IPS-15b (cell line): ENCODE results near the gene LIMK2.
"Not testable (repeated sequence)": the region's sequence is repeated elsewhere in the genome, so short reads cannot be mapped to it uniquely, and the experiment has no call there.

Source experiments
- H3K27me3 ChIP-seq: one replicate; pipeline ENCODE4 v1.6.1; 2013; ENCODE audit warnings: low read length; ENCODE audit not compliant: control insufficient read depth, insufficient read depth
- H3K36me3 ChIP-seq: one replicate; pipeline ENCODE4 v1.6.1; 2013; ENCODE audit warnings: low read length; ENCODE audit not compliant: control insufficient read depth, insufficient read depth
- H3K4me1 ChIP-seq: one replicate; pipeline ENCODE4 v1.6.1; 2013; ENCODE audit warnings: mild to moderate bottlenecking, low read length; ENCODE audit not compliant: control insufficient read depth, insufficient read depth
- H3K4me3 ChIP-seq: one replicate; pipeline ENCODE4 v1.5.1; 2013; ENCODE audit warnings: low read depth, low read length
- H3K9ac ChIP-seq: one replicate; pipeline ENCODE4 v1.6.1; 2013; ENCODE audit warnings: low read depth, mild to moderate bottlenecking, low read length
- H3K9me3 ChIP-seq: one replicate; pipeline ENCODE4 v1.6.1; 2013; ENCODE audit warnings: mild to moderate bottlenecking, low read length; ENCODE audit not compliant: control insufficient read depth, insufficient read depth

The LIMK2 gene

DNA sequence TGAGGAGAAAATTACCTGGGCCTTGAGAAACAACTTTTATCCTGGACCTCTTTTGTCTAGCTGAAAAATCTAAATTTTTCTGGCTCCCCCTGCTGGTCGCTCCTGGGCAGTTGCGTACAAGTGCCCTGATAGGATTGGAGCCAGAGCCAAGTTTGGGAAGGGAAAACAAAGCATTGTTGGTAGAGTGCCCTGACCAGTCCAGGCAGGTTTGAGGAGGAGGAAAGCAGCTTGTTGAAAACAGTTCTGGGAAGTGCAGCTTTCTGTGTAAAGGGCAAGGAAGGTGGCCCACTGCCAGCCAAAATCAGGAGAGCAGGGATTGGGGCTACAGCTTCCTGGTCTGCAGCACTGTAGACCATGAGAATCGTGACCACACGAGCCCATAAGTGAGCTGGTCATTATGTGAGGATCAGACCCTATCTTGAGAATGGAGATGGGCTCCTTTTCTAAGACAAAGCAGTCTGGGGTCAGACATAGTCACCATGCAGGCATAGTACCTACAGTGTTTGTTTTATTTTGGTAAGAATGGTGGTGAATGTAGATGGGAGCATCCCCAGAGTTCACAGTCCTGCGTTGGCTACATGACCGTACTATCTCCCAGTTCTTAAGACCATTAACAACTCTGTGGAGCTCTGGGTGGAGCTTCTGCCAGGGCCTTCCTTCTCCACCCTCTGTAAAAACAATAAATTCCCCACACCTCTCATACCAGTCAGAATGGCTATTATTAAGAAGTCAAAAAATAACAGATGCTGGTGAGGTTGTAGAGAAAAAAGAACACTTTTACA is 101.5 kb downstream of the LIMK2 start:
- no peaks in the 10 kb centered on the region for H3K36me3 ChIP-seq
- H3K9ac ChIP-seq: peak overlapping the region; percentile 26
- H3K4me1 ChIP-seq: peaks cover 4% of the 10 kb centered on the region
- H3K27me3 ChIP-seq: no peaks in the 10 kb centered on the region
- no peak overlapping the region for H3K4me3 ChIP-seq
- H3K9me3 ChIP-seq: no peaks in the 10 kb centered on the region

GRCh38 chr22:31314220-31314619 is 102.1 kb downstream of the LIMK2 start:
- H3K9ac ChIP-seq, H3K4me1 ChIP-seq, H3K36me3 ChIP-seq, H3K4me3 ChIP-seq, H3K9me3 ChIP-seq, H3K27me3 ChIP-seq: not testable (repeated sequence)

DNA sequence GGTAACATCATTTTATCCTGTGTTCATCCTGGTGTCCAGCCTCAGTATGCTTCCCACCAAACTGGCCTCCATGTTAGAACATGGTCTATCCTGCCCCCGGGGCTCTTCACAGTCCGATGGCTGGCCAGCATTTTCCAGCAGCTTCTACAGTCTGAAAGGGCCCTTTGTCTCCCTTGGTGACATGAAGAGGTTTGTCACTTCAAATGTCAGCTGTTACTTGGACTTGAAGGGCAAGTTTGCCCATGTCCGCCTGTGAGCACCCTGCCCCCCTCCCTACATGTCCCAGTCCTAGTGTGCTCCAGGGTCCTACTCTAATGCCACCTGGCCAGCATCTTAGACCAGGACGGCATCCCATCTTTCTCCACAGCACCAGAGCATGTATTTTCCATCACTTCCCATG is 109.3 kb downstream of the LIMK2 start:
- no peak overlapping the region for H3K9ac ChIP-seq
- no peaks in the 10 kb centered on the region for H3K4me1 ChIP-seq
- H3K36me3 ChIP-seq: peaks cover 7% of the 10 kb centered on the region
- no peak overlapping the region for H3K4me3 ChIP-seq
- H3K27me3 ChIP-seq: no peaks in the 10 kb centered on the region
- no peaks in the 10 kb centered on the region for H3K9me3 ChIP-seq

DNA sequence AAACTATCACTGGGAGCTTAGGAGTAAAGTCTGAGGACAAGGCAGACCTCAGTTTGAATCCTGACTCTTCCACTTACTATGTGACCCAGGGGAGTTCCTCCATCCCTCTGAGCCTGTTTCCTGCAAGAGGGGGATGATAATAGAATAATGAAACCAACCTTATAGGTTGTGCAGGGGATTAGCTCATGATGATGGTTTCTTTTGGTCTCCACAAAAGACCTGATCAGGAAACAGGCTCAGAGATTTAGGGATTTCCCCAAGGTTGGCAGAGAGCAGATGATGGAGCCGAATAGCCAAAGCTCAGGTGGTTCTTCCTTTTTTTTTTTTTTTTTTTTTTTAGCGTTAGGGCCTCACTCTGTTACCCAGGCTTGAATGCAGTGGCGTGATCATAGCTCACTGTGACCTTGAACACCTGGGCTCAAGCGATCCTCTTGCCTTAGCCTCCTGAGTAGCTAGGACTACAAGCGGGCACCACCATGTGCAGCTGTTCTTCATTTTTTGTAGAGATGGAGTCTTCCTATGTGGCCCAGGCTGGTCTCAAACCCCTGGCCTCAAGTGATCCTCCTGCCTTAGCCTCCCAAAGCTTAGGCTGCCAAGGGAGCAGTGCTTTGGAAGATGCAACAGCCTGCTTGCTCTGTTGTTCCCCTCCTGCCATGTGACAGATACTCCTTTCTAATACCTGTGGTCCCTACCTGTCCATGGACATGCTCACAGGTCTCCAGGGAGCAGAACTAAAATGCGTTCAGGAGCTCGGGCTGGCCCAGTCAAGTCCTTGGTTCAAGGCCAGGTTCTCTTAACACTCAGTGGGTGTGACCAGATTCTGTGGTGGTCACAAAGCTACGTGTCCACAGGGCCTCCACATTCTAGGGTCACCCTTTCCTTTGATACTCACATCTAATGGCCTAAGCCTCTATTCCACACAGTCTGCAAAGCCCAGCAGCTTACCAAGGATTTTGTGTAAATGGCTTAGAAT is 111.8 kb downstream of the LIMK2 start:
- no peaks in the 10 kb centered on the region for H3K27me3 ChIP-seq
- H3K9me3 ChIP-seq: no peaks in the 10 kb centered on the region
- H3K36me3 ChIP-seq: peaks cover 30% of the 10 kb centered on the region
- no peak overlapping the region for H3K9ac ChIP-seq
- H3K4me1 ChIP-seq: no peaks in the 10 kb centered on the region
- no peak overlapping the region for H3K4me3 ChIP-seq

DNA sequence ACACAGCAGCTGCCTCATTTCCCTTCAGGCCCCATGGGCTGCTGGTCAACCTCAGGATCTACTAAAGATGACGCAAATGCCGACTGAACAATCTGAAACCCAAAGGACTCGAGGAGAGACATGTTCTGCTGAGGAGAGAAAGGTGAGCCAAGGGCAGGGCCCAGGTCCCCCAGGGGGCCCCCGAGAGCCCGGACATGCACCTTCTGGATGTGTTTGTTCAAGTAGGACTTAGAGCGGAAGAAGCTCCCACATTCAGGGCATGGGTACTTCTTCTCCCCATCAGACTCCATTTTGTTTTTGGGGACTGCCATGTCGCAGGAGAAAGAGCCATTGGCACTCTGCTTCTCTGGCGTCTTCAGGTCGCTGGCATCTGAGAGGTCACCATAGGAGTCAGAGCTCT is 114.8 kb downstream of the LIMK2 start:
- Histone ChIP-seq H3K9me3 (no peaks in the 10 kb centered on the region), H3K4me3 (no peak overlapping the region), H3K4me1 (no peaks in the 10 kb centered on the region), H3K9ac (no peak overlapping the region), H3K27me3 (no peaks in the 10 kb centered on the region), H3K36me3 (peaks cover 41% of the 10 kb centered on the region)

DNA sequence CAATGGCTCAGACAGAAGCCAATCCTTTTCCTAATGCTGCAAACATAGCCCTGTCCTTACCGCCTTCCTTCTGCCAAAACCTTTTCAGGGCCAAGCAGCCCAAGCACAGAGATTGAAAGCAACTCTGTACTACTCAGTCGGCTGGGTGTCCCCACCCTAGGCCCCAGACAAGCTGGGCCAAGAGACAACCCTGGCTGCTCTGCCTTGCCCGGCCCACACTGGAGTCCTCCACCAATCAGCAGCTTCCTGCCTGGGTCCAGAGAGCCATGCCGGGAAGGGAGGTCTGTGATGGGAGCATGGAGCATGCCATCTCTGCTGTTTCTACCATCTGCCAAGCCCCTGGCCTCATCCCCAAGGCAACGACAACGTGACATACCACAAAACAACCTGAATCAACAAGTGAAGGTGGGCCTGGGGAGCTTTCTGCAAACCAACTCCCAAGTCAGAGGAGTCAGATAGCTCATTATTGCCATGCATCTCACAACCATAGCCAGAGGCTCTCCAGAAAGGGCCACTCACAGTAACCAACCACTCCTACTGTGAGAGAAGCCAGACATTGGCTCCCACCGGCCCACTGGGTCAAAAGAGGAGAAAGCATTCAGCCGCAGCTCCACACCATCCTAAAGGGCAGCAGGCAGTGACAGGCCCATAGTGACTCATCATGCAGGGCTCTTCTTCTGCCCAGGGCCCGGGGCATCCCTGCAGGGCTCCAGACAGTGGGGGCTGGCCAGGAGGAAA is 115.9 kb downstream of the LIMK2 start:
- no peaks in the 10 kb centered on the region for H3K9me3 ChIP-seq
- no peaks in the 10 kb centered on the region for H3K27me3 ChIP-seq
- no peak overlapping the region for H3K9ac ChIP-seq
- H3K36me3 ChIP-seq: peaks cover 46% of the 10 kb centered on the region
- H3K4me3 ChIP-seq: no peak overlapping the region
- no peaks in the 10 kb centered on the region for H3K4me1 ChIP-seq

DNA sequence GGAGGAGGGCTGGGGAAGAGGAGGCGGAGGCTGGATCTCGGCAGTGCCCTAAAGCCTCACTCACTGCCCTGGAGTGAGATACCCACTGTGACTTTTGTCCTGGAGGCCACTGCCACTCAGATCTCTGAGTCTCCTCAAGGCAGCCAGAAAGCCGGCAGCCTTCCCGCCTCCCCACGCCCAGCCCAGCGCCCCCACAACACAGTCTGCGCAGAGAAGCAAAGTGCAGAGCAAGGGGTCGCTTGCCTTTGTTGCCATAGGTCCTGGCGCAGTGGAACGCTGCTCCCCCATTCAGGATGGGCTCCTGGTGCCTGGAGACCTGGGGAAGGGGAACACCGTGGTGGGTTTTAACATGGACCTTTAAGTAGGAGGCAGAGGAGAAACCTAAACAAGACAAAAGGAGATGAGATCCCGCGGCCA is 116.5 kb downstream of the LIMK2 start:
- Histone ChIP-seq H3K27me3 (no peaks in the 10 kb centered on the region), H3K36me3 (peaks cover 46% of the 10 kb centered on the region), H3K4me3 (no peak overlapping the region), H3K9ac (no peak overlapping the region), H3K4me1 (no peaks in the 10 kb centered on the region), H3K9me3 (no peaks in the 10 kb centered on the region)

DNA sequence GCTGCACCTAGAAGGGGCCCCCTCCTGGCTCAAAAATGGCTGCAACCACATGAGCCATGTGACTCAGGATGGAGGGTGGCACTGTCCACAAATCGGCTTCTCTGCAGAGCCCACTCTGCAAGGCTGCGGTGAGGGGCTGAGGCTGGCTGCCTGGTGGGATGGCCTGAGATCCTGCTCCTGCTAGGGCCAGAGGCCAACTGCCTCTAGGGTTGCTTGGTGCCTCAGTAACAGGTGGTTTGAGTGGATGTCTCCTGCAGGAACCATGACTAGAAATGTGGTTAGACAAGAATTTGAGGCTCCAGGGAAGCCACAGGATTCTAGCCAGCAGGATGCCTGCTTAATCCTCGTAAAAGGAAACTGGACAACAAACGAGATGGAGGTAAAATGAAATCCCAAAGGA is 116.9 kb downstream of the LIMK2 start:
- Histone ChIP-seq H3K4me1 (no peaks in the 10 kb centered on the region), H3K4me3 (no peak overlapping the region), H3K27me3 (no peaks in the 10 kb centered on the region), H3K36me3 (peaks cover 46% of the 10 kb centered on the region), H3K9ac (no peak overlapping the region), H3K9me3 (no peaks in the 10 kb centered on the region)
